ENCODE measurements around the gene NEK9. TPM values are rescaled to one million over a fixed set of nuclear protein-coding genes. Genes with fewer than 3 reads are reported as not detected.

NEK9 gene
- total and polyA plus RNA-seq, 2 donors (not counting 1 experiment from before 2014, with no cell fraction given), result 35.1 to 110 TPM

DNA sequence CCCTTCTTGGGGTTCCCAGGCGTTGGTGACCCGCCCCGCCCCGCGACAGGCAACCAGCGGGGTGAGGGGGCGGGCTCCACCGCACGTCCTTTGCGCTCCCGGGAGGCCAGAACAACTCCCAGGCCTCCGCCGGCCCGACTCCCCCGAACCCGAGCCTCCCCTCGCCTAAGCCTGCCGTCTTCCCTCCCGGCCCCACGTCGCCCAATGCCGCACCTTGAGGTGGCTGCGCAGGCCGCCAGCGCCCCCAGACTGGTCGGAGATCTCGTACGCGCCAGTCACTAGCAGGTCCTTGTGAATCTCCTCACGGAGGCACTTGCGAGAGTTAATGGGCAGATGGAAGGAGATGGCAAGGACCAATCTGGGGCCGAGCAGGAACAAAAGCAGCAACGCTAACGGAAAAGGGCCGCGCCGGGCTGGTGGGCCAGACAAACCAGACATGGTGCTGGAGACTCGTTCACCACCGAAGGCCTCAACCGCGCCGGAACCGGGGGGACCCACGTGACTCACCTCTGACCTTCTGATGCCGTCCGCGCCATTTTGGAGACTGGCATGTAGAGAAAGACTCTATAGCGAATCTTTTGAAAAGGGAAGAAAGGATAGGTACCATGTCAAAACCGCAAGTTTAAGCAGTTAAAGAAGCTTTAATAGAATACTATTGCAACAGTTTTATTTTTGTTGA lies 49.4 kb upstream of the NEK9 start, which contains the start of gene TMED10:
Gene TMED10, minus strand, starts transcription at position 471 of the 679 bp plus-strand sequence. Its CDS starts 33 bp downstream, at position 438.
- Mint-ChIP-seq H3K9me3 (ENCODE audit: insufficient read depth) (no peaks in the 10 kb centered on the region), H3K4me3 (peak within 1 kb of the TSS; percentile 92), H3K27ac (peak within 1 kb of the TSS; percentile 97), H3K4me1 (peaks cover 32% of the 10 kb centered on the region), H3K27me3 (no peaks in the 10 kb centered on the region)
- H3K4me2 ChIP-seq (replicated peaks; ENCODE audit: low read depth, low read length, poor library complexity, severe bottlenecking), result peak within 1 kb of the TSS; percentile 76
- no peaks in the 10 kb centered on the region for H3K27me3 ChIP-seq (replicated peaks in 1 of 4; ENCODE audit: control extremely low read depth in 1 of 4, control insufficient read depth in 3 of 4, insufficient read depth in 4 of 4, low read length in 3 of 4)
- ChIA-PET POLR2A (interaction anchor here (0.6 to 1.5 kb wide), 3 partner anchors 23 to 119 kb away, joined by 3 to 11 read pairs (median 7); no protein-coding TSS in a partner anchor), CTCF (interaction anchor here (0.8 to 4.1 kb wide), 6 partner anchors 12 to 127 kb away, joined by 3 to 20 read pairs (median 4); no protein-coding TSS in a partner anchor)
- DNase-seq (peak; percentile 97), ATAC-seq (ENCODE audit: low read depth) (peak; percentile 74)
- peaks cover 26% of the 10 kb centered on the region for H4K20me1 ChIP-seq (ENCODE audit: control insufficient read depth, insufficient read depth, low read length, poor library complexity, severe bottlenecking)
- no peaks in the 10 kb centered on the region for H3K36me3 ChIP-seq (replicated peaks in 1 of 2; ENCODE audit: control extremely low read depth in 1 of 2, control insufficient read depth in 1 of 2, extremely low read depth in 1 of 2, insufficient read depth in 2 of 2, low read length in 1 of 2)
- peaks cover 17 to 22% of the 10 kb centered on the region in 2 donors for H3K4me1 ChIP-seq (ENCODE audit: control insufficient read depth in 2 of 2, insufficient read depth in 2 of 2, low read length in 2 of 2)
- no peaks in the 10 kb centered on the region for H3K9me3 ChIP-seq (ENCODE audit: control extremely low read depth in 1 of 3, control insufficient read depth in 2 of 3, insufficient read depth in 1 of 3, low read length in 2 of 3)
- peak within 1 kb of the TSS; percentile 52 for H2AFZ ChIP-seq (ENCODE audit: insufficient read depth, low read depth, low read length, poor library complexity, severe bottlenecking)
- TF ChIP-seq EZH2 (IDR thresholded peaks at IDR 0.05; ENCODE audit: borderline replicate concordance, insufficient read depth, low read depth, low read length, poor library complexity, severe bottlenecking), result no peak
- TF ChIP-seq, protein P1, sequence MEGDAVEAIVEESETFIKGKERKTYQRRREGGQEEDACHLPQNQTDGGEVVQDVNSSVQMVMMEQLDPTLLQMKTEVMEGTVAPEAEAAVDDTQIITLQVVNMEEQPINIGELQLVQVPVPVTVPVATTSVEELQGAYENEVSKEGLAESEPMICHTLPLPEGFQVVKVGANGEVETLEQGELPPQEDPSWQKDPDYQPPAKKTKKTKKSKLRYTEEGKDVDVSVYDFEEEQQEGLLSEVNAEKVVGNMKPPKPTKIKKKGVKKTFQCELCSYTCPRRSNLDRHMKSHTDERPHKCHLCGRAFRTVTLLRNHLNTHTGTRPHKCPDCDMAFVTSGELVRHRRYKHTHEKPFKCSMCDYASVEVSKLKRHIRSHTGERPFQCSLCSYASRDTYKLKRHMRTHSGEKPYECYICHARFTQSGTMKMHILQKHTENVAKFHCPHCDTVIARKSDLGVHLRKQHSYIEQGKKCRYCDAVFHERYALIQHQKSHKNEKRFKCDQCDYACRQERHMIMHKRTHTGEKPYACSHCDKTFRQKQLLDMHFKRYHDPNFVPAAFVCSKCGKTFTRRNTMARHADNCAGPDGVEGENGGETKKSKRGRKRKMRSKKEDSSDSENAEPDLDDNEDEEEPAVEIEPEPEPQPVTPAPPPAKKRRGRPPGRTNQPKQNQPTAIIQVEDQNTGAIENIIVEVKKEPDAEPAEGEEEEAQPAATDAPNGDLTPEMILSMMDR (IDR thresholded peaks at IDR 0.05), result no peak
- under 1% methylated on average over 42 of the region's 49 CpGs for WGBS (ENCODE audit: insufficient coverage)
- H3K4me3 ChIP-seq (ENCODE audit: control extremely low read depth in 1 of 5, extremely low read depth in 1 of 5, insufficient read depth in 1 of 5, low read depth in 2 of 5, low read length in 4 of 5), result peak within 1 kb of the TSS; percentile 82 to 99 (median 91)
- H3K9ac ChIP-seq (ENCODE audit: low read length), result peak within 1 kb of the TSS; percentile 92
- peaks cover 40% of the 10 kb centered on the region for H3K79me2 ChIP-seq (ENCODE audit: control insufficient read depth, insufficient read depth, low read length)
- intact Hi-C loops (cut with micrococcal nuclease), result loop anchor here (1.0 to 2.0 kb wide), 7 partner anchors 12 to 413 kb away; partner anchors contain the start of genes EIF2B2, FOS and YLPM1
- H3K27ac ChIP-seq (ENCODE audit: low read length in 2 of 2), result peak within 1 kb of the TSS; percentile 97 to 99

Data from B cell (primary cell).